DND-41 (cell line): ENCODE measurements around the gene COL8A2.

Source experiments
- CTCF ChIP-seq: IDR thresholded peaks from 2 replicates; pipeline ENCODE4 v1.5.1; 2012; ENCODE audit warnings: borderline replicate concordance, low read length, moderate library complexity, mild to moderate bottlenecking; ENCODE audit not compliant: poor library complexity, severe bottlenecking; ENCODE audit errors: extremely low read depth
- EZH2 ChIP-seq: IDR thresholded peaks from 3 replicates; pipeline ENCODE4 v1.6.1; 2012; ENCODE audit warnings: borderline replicate concordance, low read depth, mild to moderate bottlenecking, moderate library complexity, low read length, inconsistent platforms; ENCODE audit not compliant: severe bottlenecking

DNA sequence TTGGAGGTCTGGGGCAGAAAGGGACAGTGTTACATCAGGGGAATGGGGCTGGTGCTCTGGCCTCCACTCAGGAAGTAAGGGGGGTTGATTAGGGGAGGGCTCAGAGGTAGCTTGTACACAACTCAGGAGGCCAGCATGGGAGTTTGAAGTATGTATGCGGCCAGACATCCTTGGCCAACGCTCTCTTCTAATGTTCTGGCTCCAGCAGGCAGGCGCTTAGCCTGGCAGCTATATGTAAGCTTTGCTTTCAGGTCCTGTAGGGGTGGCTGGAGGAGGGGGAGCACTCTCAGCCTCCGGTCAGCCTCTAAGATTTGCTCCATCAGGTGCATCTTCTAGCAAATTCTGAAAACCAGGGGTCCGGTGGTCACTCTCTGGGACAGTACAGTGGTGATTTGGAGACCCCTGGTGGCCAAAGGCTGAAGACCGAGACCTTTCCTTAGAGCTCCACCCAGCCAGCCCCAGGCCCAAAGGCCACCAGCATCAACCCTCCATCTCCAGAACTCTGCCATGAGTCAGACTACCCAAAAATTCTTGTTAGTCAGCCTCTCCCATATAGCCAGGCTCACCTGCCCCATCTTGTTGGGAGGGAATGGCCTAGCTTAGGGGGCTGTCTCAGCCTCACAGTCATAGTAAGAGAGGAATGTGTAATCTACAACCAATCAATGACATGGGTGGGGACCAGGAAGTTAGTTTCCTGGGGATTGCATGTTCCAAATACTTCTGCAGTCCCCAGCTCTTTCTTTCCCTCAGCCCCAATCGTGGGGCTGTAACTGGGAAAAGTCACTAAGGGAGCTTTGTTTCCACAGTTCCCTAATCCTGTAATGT lies 9.7 kb upstream of the COL8A2 start:
- TF ChIP-seq CTCF: peak; percentile 62
- TF ChIP-seq EZH2: no peak
